Right kidney (tissue), 1 donor: ENCODE measurements around the gene EBLN2.
"Not testable (repeated sequence)": the region's sequence is repeated elsewhere in the genome, so short reads cannot be mapped to it uniquely, and the experiment has no call there.

Experiments used
- DNase-seq: peaks from one replicate; pipeline ENCODE4 v3.0.0-alpha.2; 2016

EBLN2 gene

GRCh38 chr3:73056845-73057150, 4.7 kb upstream of the EBLN2 start:
- DNase-seq, result no peak

GRCh38 chr3:73060302-73060723, 1.1 kb upstream of the EBLN2 start:
- no peak for DNase-seq

- not testable (repeated sequence) for DNase-seq
Measured at GRCh38 chr3:73066243-73066642, 4.8 kb downstream of the EBLN2 start.

GRCh38 chr3:73068419-73068818, 7.0 kb downstream of the EBLN2 start:
- DNase-seq, result no peak

- DNase-seq, result no peak
Measured at GRCh38 chr3:73069187-73069586, 7.7 kb downstream of the EBLN2 start.

- DNase-seq, result no peak
Measured at GRCh38 chr3:73069775-73070444, 8.5 kb downstream of the EBLN2 start.

GRCh38 chr3:73070675-73071575, 9.5 kb downstream of the EBLN2 start:
- DNase-seq, result no peak

- DNase-seq, result no peak
Measured at GRCh38 chr3:73071952-73072351, 10.5 kb downstream of the EBLN2 start.

- no peak for DNase-seq
Measured at GRCh38 chr3:73072634-73073033, 11.2 kb downstream of the EBLN2 start.

- DNase-seq, result no peak
Measured at GRCh38 chr3:73073091-73073707, 11.7 kb downstream of the EBLN2 start.

- no peak for DNase-seq
Measured at GRCh38 chr3:73074781-73075180, 13.3 kb downstream of the EBLN2 start.

GRCh38 chr3:73080216-73080966, 18.9 kb downstream of the EBLN2 start:
- DNase-seq, result no peak

- DNase-seq, result no peak
Measured at GRCh38 chr3:73081140-73081539, 19.7 kb downstream of the EBLN2 start.

GRCh38 chr3:73084170-73084569, 22.7 kb downstream of the EBLN2 start:
- no peak for DNase-seq

- DNase-seq, result peak; percentile 40
Measured at GRCh38 chr3:73086071-73086494, 24.6 kb downstream of the EBLN2 start.

- DNase-seq, result no peak
Measured at GRCh38 chr3:73094129-73094528, 32.7 kb downstream of the EBLN2 start.

- DNase-seq, result no peak
Measured at GRCh38 chr3:73094951-73095350, 33.5 kb downstream of the EBLN2 start.

GRCh38 chr3:73096169-73096568, 34.7 kb downstream of the EBLN2 start:
- DNase-seq, result no peak

- no peak for DNase-seq
Measured at GRCh38 chr3:73098026-73098425, 36.6 kb downstream of the EBLN2 start.

- DNase-seq, result no peak
Measured at GRCh38 chr3:73098873-73099272, 37.4 kb downstream of the EBLN2 start.

GRCh38 chr3:73100741-73101559, 39.5 kb downstream of the EBLN2 start:
- DNase-seq, result peak; percentile 63

GRCh38 chr3:73101881-73102280, 40.4 kb downstream of the EBLN2 start:
- DNase-seq, result no peak
